ENCODE data around the gene TMEM117.
"Not testable (repeated sequence)": the region's sequence is repeated elsewhere in the genome, so short reads cannot be mapped to it uniquely, and the experiment has no call there.

Gene TMEM117

GRCh38 chr12:43841253-43841652 is 5.4 kb downstream of the TMEM117 start:
- no peak for DNase-seq

GRCh38 chr12:43842259-43842658 is 6.4 kb downstream of the TMEM117 start:
- no peak for DNase-seq

GRCh38 chr12:43847425-43848225 is 11.7 kb downstream of the TMEM117 start:
- DNase-seq = not testable (repeated sequence)

GRCh38 chr12:43848226-43848507 is 12.3 kb downstream of the TMEM117 start:
- DNase-seq = no peak

GRCh38 chr12:43848786-43849185 is 12.9 kb downstream of the TMEM117 start:
- DNase-seq = no peak

- DNase-seq = no peak
Observed at GRCh38 chr12:43852744-43853143, 16.9 kb downstream of the TMEM117 start.

GRCh38 chr12:43856972-43857371 is 21.1 kb downstream of the TMEM117 start:
- no peak for DNase-seq

GRCh38 chr12:43858096-43858495 is 22.2 kb downstream of the TMEM117 start:
- DNase-seq = no peak

- no peak for DNase-seq
Observed at GRCh38 chr12:43858991-43859390, 23.1 kb downstream of the TMEM117 start.

- no peak for DNase-seq
Observed at GRCh38 chr12:43861015-43861839, 25.3 kb downstream of the TMEM117 start.

- no peak for DNase-seq
Observed at GRCh38 chr12:43861840-43862150, 25.9 kb downstream of the TMEM117 start.

GRCh38 chr12:43863770-43864366 is 28.0 kb downstream of the TMEM117 start:
- DNase-seq = no peak

GRCh38 chr12:43864557-43864956 is 28.7 kb downstream of the TMEM117 start:
- not testable (repeated sequence) for DNase-seq

- no peak for DNase-seq
Observed at GRCh38 chr12:43869184-43869583, 33.3 kb downstream of the TMEM117 start.

- DNase-seq = not testable (repeated sequence)
Observed at GRCh38 chr12:43869765-43870164, 33.9 kb downstream of the TMEM117 start.

GRCh38 chr12:43871258-43871657 is 35.4 kb downstream of the TMEM117 start:
- not testable (repeated sequence) for DNase-seq

GRCh38 chr12:43872396-43872795 is 36.5 kb downstream of the TMEM117 start:
- no peak for DNase-seq

- no peak for DNase-seq
Observed at GRCh38 chr12:43878050-43878449, 42.2 kb downstream of the TMEM117 start.

GRCh38 chr12:43880547-43880946 is 44.7 kb downstream of the TMEM117 start:
- DNase-seq = no peak

- peak; percentile 8 for DNase-seq
Observed at GRCh38 chr12:43882578-43883178, 46.8 kb downstream of the TMEM117 start.

GRCh38 chr12:43883311-43883710 is 47.4 kb downstream of the TMEM117 start:
- no peak for DNase-seq

- no peak for DNase-seq
Observed at GRCh38 chr12:43883748-43884147, 47.9 kb downstream of the TMEM117 start.

GRCh38 chr12:43884683-43885410 is 49.0 kb downstream of the TMEM117 start:
- DNase-seq = no peak

All from NCI-H187 treated with DMSO at 0.1 percent for 48 hours (cell line).